MCF 10A (cell line): Measurements from ENCODE around the gene PTAFR. TPM values are rescaled to one million over a fixed set of nuclear protein-coding genes. Genes with fewer than 3 reads are reported as not detected.

Experiments
- BruUV-seq: library from RNA; stranded (reverse); fragments of 400-500 nt; replicated peaks from 2 replicates; lab custom pipeline; 2021; lab: Mats Ljungman, UMichigan
- CTCF ChIA-PET: fragments of 300-600 bp; sonication (Branson Sonifier 250); formaldehyde crosslinking; extraction: SDS; loops from one replicate; lab custom pipeline; 2021; ENCODE audit warnings: antibody characterized with exemption, inconsistent platforms; lab: Yijun Ruan, JAX
- POLR2A ChIA-PET: fragments of 300-600, 350-650 bp; sonication (Branson Sonifier 250); formaldehyde crosslinking; extraction: SDS; loops from one replicate; lab custom pipeline; 2020; ENCODE audit warnings: antibody characterized with exemption, inconsistent platforms; lab: Yijun Ruan, JAX
- DNase-seq: peaks from one replicate; pipeline ENCODE4 v3.0.0-alpha.2; 2018; ENCODE audit not compliant: unreplicated experiment
- H3K27ac Mint-ChIP-seq: one replicate; pipeline ENCODE4 v1.8.0; 2022; ENCODE audit warnings: mild to moderate bottlenecking, low read depth, mixed read lengths; ENCODE audit not compliant: unreplicated experiment
- H3K27me3 Mint-ChIP-seq: one replicate; pipeline ENCODE4 v1.8.0; 2022; ENCODE audit warnings: mixed read lengths; ENCODE audit not compliant: insufficient read depth, unreplicated experiment
- H3K36me3 Mint-ChIP-seq: one replicate; pipeline ENCODE4 v1.8.0; 2022; ENCODE audit warnings: mild to moderate bottlenecking, moderate library complexity, mixed read lengths; ENCODE audit not compliant: insufficient read depth, unreplicated experiment
- H3K4me1 Mint-ChIP-seq: one replicate; pipeline ENCODE4 v1.8.0; 2022; ENCODE audit warnings: mixed read lengths; ENCODE audit not compliant: insufficient read depth, unreplicated experiment
- H3K4me3 Mint-ChIP-seq: one replicate; pipeline ENCODE4 v1.8.0; 2022; ENCODE audit warnings: mild to moderate bottlenecking, moderate library complexity, mixed read lengths; ENCODE audit not compliant: unreplicated experiment
- H3K9me3 Mint-ChIP-seq: one replicate; pipeline ENCODE4 v1.8.0; 2022; ENCODE audit warnings: mixed read lengths; ENCODE audit not compliant: unreplicated experiment
- intact Hi-C: fragments of 100-400 bp; cut with micrococcal nuclease; formaldehyde crosslinking; loops from 2 replicates; pipeline ENCODE4 v1.14.1; 2022
- total RNA-seq: library from RNA; stranded (reverse); gene quantifications from 2 replicates; pipeline ENCODE4 v1.2.3, GENCODE V29; 2022
- TF ChIP-seq, protein P1 (sequence below): fragments of 200-600 bp; IDR thresholded peaks from one replicate; pipeline ENCODE4 v1.8.0; 2022; ENCODE audit warnings: antibody characterized with exemption, mild to moderate bottlenecking; ENCODE audit not compliant: unreplicated experiment

Gene PTAFR
- total RNA-seq, 1 experiment from 2014 or later, result 1.6 TPM

DNA sequence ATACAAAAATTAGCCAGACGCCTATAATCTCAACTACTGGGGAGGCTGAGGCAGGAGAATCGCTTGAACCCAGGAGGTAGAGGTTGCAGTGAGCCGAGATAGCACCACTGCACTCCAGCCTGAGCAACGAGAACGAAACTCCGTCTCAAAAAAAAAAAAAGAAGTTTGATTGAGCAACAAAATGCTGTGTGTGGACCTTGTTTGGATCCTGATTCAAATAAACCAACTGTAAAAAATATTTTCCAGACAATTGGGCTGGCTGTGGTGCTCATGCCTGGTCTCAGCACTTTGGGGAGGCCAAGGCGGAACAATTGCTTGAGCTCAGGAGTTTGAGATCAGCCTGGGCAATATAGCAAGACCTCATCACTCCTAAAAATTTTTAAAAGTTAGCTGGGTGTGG lies 16.8 kb downstream of the PTAFR start:
- TF ChIP-seq, protein P1, sequence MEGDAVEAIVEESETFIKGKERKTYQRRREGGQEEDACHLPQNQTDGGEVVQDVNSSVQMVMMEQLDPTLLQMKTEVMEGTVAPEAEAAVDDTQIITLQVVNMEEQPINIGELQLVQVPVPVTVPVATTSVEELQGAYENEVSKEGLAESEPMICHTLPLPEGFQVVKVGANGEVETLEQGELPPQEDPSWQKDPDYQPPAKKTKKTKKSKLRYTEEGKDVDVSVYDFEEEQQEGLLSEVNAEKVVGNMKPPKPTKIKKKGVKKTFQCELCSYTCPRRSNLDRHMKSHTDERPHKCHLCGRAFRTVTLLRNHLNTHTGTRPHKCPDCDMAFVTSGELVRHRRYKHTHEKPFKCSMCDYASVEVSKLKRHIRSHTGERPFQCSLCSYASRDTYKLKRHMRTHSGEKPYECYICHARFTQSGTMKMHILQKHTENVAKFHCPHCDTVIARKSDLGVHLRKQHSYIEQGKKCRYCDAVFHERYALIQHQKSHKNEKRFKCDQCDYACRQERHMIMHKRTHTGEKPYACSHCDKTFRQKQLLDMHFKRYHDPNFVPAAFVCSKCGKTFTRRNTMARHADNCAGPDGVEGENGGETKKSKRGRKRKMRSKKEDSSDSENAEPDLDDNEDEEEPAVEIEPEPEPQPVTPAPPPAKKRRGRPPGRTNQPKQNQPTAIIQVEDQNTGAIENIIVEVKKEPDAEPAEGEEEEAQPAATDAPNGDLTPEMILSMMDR, result no peak
- BruUV-seq, result no TSS peak
- CTCF ChIA-PET, result interaction anchor here (0.5 to 2.4 kb wide), 3 partner anchors 49 to 1080 kb away, joined by 3 to 8 read pairs (median 5); no protein-coding TSS in a partner anchor

GRCh38 chr1:28159243-28159642 lies 17.2 kb downstream of the PTAFR start:
- Mint-ChIP-seq H3K9me3 (no peaks in the 10 kb centered on the region), H3K36me3 (no peaks in the 10 kb centered on the region)
- no TSS peak for BruUV-seq

More for the DNA sequence above, 16.8 kb downstream of the PTAFR start:
- Mint-ChIP-seq H3K4me3 (no peak overlapping the region), H3K4me1 (peaks cover 10% of the 10 kb centered on the region), H3K9me3 (no peaks in the 10 kb centered on the region), H3K27me3 (no peaks in the 10 kb centered on the region), H3K27ac (no peak overlapping the region), H3K36me3 (no peaks in the 10 kb centered on the region)
- POLR2A ChIA-PET, result interaction anchor here (0.6 kb wide), 1 partner anchor 13 kb away, joined by 3 read pairs; no protein-coding TSS in a partner anchor
- DNase-seq, result no peak
- intact Hi-C loops, result no loop called here

GRCh38 chr1:28157894-28158293 lies 18.6 kb downstream of the PTAFR start:
- no peaks in the 10 kb centered on the region for H3K9me3 Mint-ChIP-seq
- H3K27me3 Mint-ChIP-seq, result no peaks in the 10 kb centered on the region
- DNase-seq, result no peak
- CTCF ChIA-PET, result interaction anchor here (0.6 kb wide), 1 partner anchor 46 kb away, joined by 3 read pairs; no protein-coding TSS in a partner anchor
- intact Hi-C loops, result no loop called here
- no TSS peak for BruUV-seq
- TF ChIP-seq, protein P1, result no peak
- no peak overlapping the region for H3K4me3 Mint-ChIP-seq
- POLR2A ChIA-PET, result interaction anchor here (0.8 kb wide), 1 partner anchor 29 kb away, joined by 3 read pairs; no protein-coding TSS in a partner anchor
- no peak overlapping the region for H3K27ac Mint-ChIP-seq
- H3K4me1 Mint-ChIP-seq, result peaks cover 16% of the 10 kb centered on the region
- H3K36me3 Mint-ChIP-seq, result no peaks in the 10 kb centered on the region

More at GRCh38 chr1:28159243-28159642, 17.2 kb downstream of the PTAFR start:
- no peak for DNase-seq
- ChIA-PET CTCF (interaction anchor here (0.8 kb wide), 1 partner anchor 49 kb away, joined by 5 read pairs; no protein-coding TSS in a partner anchor), POLR2A (no interaction called here)
- no peak overlapping the region for H3K27ac Mint-ChIP-seq
- peaks cover 10% of the 10 kb centered on the region for H3K4me1 Mint-ChIP-seq
- TF ChIP-seq, protein P1, result no peak
- H3K27me3 Mint-ChIP-seq, result no peaks in the 10 kb centered on the region
- intact Hi-C loops, result no loop called here
- no peak overlapping the region for H3K4me3 Mint-ChIP-seq

DNA sequence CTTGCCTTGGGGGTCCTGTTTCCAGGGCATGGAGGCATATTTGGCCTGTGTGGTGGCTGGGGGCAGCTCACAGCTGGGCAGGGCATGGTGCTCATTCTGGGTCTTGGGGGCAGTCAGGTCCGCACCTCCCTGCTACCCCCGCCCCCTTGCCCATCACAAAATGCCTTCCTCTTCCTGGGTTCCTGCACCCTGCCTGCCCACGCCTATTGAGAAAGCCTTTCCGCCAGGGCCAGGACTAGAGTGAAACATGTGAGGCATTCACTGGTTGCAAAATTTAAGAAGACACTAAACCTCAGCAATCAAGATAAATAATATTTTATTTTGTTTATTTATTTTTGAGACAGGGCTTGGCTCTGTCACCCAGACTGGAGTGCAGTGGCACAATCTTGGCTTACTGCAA lies 19.7 kb downstream of the PTAFR start:
- Mint-ChIP-seq H3K36me3 (no peaks in the 10 kb centered on the region), H3K9me3 (no peaks in the 10 kb centered on the region), H3K4me3 (no peak overlapping the region), H3K27ac (no peak overlapping the region), H3K4me1 (peaks cover 16% of the 10 kb centered on the region), H3K27me3 (no peaks in the 10 kb centered on the region)
- intact Hi-C loops, result loop anchor here (1.0 kb wide), 1 partner anchor 22 kb away; no protein-coding TSS in a partner anchor
- TF ChIP-seq, protein P1, result no peak
- no TSS peak for BruUV-seq
- CTCF ChIA-PET, result interaction anchor here (0.9 kb wide), 1 partner anchor 459 kb away, joined by 4 read pairs; no protein-coding TSS in a partner anchor
- POLR2A ChIA-PET, result interaction anchor here (0.6 to 0.9 kb wide), 3 partner anchors 20 to 62 kb away, joined by 3 read pairs; no protein-coding TSS in a partner anchor
- peak; percentile 67 for DNase-seq
